HG02678 (cell line): ENCODE data around the gene RNASEH2A.

Source experiments
- ATAC-seq: cut with Tn5 transposase; IDR thresholded peaks from one replicate; pipeline ENCODE4 v1.9.1; 2021; ENCODE audit warnings: mild to moderate bottlenecking, moderate library complexity; ENCODE audit not compliant: unreplicated experiment

RNASEH2A gene

DNA sequence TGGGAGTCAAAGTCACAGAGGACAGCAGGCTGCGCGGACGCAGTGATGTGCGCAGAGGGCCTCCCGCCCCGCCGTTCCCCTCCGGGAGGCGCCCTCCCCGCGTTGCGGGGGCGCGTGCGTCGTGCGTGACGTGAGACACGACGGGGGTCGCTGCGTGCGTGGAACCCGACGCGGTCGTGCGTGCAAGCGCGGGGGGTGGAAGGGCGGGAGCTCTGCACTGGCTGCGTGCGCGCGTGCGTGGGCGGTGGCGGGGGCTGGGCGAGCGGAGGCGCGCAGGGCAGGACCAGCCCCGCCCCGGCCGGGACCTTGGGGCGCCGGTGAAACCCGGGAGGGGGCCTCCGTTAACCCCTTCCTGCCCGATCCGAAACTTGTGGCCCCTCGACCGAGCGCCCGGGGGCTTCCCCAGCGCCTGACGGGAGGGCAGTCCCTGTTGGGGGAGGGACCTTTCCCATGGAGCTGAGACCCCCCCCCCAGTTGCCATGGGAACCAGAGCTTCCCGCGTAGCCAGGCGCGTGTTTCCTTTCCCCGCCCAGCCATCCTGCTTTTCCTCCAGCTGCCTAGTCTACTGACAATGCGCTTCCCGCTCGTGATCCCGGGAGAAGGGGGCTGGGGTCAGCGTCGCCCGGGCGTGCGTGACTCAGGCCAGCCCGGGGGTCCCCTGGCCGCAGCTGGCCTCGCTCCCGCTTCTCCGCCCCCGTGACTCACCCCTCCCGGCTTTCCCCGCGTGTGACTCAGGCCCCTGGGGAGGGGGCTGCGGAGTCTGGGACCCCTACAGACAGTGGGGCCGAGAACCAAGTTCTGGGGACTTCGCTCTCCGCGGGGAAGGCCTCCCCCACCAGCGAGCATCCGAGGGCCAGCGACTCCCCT is 23.7 kb upstream of the RNASEH2A start:
- peak; percentile 49 for ATAC-seq

DNA sequence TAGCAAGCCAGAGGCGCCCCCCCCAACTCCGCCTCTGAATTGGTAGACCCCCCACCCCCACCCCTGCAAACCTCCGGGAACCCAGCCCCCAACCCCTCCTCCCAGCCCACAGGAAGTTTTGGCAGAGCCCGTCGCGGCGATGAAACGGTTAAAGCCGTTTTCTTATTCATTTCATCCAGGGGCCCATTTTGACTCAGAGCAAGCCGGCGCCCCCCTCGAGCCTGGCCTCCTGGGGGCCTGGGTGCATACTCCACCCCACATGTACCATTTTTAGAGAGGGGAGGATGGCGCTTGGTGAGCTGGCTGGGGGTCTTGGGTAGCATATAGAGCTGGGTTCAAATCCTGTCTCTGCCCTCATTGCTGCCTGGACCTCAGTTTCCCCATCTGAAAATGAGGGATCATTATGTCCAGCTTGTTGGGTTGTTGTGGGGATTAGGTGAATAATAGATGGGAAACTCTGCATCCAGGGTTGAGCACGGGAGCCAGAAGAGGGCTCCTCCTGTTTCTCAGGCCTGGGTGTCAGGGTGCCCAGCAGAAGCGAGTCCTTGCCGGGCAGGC is 23.0 kb upstream of the RNASEH2A start:
- ATAC-seq, result no peak

DNA sequence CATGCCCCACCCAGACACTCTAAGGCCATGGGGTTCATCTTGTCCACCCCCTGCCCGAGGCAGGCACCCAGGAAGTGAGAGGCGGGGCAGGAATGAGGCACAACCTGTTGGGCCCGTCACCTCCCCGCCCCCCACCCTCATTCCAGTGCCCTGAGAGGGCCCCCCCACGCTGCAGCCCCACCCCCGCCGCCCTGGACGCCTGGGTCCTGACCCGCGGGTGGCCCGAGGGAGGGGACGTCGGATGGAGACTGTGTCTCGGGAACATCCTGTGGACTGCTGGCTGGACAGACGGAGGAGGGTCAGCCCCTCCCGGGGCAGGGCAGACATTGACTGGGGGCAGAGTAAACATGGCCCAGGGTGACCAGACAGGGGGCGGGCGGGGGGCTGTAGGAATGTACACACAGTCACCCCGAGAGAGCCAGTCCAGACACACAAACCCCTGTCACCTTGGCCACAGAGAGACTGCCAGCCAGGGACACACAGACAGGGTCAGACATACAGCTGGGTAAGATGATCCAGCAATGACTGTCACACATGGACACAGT is 22.5 kb upstream of the RNASEH2A start:
- no peak for ATAC-seq

DNA sequence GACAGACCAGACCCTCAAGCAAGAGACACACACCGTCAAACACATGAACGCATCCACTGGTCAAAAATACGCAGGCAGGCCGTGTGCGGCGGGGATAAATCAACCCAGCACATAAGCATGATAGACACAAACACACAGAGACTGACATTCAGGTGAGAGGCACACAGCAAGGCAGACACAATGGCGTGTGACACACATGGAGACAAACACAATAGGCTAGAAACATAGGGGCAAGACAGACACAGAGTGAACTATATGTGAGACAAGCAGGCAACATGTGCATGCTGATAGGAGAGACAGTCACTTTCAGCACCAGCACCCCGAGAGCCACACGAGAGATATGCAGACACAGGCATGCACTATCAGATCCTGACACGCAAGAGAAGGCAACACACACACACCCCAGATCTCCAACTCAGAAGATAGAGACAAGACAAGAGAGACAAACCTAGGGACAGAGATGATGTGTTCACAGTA is 22.0 kb upstream of the RNASEH2A start:
- no peak for ATAC-seq

DNA sequence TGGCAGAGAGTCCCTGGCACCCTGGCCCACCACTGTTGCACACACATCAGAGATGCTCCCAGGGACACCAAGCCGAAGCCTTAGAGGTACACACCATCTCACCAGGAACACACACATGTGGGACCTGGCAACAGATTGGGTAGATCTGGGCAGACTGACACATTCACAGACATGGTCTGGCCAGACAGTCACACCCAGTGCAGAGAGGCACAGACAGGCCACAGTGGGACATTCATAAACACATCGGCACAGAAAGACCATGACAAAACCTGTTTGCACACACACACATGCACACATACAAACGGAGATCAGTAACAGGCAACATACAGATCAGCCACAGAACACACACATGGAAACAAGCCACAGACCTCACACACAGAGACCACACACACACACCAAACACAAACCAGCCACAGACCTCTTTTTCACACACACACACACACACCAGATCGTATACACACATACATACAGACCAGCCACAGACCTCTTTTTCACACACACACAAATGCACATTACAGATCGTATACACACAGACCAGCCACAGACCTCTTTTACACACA is 21.4 kb upstream of the RNASEH2A start:
- no peak for ATAC-seq

DNA sequence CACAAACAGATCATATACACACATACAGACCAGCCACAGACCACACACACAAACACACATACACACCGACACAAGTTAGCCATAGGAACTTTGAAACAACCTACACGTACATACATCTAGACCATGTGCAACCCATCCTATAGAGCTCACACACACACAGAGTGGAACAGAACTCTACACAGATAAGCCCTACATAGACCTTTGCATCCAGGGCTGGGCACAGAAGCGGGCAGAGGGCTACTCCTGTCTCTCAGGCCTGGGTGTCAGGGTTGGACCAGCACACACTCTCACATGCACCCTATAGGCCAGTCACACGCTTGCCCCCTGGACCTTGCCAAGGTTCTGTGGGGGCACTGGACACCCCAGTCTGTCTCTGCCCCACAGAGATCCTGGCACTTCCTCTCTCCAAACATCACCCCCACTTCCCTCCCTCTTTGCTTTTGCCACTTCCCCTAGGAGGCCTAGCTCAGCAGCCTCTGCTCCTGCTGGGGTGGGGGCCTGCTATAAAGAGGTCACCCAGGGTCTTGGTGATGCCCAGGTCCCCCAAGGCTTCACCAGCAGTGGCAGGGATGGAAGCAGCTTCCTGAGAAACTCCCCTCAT is 20.9 kb upstream of the RNASEH2A start:
- ATAC-seq, result no peak

DNA sequence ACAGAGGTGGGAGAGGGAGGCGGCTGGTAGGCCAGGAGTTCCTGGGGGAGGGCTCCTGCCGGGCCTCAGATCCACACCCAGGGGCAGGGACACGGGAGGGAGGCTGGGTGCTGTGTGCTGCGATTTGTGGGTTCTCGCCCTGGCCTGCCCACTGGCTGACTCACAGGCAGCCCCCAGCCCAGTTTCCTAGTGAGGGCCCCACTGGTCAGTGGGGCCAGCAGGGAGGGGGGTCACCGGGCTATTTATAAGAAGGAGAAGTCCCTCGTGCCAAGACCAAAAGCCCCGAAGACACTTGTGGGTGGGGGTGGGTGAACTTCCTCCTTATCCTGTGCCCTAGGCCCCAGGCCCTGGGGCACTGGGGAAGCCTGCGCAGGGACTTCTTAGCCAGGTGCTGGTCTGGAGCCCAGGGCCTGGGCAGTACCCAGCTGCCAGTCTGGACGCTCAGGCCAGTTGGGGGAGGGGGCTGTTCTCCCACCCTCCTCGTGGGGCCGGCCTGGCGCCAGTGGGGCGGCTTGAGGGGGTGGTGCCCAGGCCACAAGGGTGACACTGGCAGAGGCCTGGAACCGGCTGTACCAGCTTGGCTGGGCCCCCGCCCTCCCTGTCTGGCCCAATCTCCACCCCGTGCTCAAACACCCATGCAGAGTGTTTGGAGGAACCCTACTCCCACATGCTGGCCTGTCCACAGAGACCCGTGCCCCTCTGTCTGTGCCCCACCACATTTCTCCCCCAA is 20.1 kb upstream of the RNASEH2A start:
- ATAC-seq, result no peak

DNA sequence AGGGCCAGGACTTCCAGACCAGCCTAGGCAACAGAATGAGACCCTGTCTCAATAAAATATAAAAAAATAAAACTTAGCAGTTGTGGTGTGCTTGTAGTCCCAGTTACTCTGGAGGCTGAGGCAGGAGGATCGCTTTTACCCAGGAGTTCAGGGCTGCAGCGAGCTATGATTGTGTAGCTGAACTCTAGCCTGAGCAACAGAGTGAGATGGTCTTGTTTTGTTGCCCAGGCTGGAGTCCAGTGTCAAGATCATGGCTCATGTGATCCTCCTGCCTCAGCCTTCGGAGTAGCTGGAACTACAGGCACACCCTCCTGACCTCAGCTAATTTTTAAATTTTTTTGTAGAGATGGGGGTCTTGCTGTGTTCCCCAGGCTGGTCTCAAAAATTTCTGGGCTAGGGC is 19.4 kb upstream of the RNASEH2A start:
- no peak for ATAC-seq

DNA sequence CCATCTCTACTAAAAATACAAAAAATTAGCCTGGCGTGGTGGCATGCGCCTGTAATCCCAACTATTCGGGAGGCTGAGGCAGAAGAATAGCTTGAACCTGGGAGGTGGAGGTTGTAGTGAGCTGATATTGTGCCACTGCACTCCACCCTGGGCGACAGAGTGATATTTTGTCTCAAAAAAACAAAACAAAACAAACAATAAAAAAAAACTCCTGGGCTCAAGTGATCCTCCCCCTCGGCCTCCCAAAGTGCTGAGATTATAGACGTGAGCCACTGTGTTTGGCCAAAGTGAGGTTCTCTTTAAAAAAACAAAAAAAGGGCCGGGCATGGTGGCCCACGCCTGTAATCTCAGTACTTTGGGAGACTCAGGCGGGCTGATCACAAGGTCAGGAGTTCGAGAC is 18.9 kb upstream of the RNASEH2A start:
- ATAC-seq, result no peak

DNA sequence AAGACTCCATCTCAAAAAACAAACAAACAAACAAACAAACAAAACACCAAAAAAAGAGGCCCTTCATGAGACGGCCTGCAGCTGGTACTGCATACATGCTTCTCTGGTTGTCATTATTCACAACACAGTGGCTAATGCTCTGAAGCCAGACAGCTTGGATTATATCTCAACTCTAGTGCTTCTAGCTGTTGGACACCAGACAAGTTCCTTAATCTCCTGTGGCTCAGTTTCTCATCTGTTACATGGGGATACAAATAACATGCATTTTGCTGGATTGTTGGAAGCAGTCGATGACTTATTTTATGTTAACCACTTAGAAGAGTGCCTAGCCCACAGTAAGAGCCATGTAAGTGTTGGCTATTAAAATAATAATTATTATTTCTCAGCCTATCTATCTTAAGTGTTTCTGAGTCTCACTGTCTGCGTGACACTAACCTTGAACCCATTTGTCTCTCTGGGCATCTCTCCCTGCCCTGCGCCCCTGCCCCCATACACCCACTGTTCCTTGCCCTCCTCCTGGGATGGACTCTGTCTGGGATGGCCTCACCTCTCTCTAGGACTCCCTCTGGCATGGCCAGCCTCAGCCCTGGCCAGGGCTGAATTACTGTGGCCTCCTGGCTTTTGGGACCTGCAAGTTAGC is 18.2 kb upstream of the RNASEH2A start:
- no peak for ATAC-seq

DNA sequence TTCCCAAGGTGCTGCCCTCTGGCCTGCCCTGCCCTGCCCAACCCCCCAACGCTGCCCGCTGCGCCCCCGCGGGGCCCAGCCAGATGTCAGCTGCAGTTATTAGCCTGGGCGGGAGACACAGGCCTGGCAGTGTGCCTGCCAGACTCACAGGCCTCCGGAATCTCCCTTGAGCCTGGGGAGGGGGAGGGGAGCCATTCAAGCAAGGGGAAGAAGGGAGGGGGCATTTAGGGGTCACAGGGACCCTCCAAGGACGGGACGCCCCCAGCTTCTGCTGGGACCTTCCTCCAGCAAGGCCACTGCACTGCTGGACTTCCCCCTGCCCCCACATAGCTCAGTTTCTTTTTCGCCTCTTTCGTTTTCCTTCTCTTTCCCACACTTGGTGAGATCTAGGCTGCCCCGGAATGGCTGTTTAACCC is 17.7 kb upstream of the RNASEH2A start:
- no peak for ATAC-seq

DNA sequence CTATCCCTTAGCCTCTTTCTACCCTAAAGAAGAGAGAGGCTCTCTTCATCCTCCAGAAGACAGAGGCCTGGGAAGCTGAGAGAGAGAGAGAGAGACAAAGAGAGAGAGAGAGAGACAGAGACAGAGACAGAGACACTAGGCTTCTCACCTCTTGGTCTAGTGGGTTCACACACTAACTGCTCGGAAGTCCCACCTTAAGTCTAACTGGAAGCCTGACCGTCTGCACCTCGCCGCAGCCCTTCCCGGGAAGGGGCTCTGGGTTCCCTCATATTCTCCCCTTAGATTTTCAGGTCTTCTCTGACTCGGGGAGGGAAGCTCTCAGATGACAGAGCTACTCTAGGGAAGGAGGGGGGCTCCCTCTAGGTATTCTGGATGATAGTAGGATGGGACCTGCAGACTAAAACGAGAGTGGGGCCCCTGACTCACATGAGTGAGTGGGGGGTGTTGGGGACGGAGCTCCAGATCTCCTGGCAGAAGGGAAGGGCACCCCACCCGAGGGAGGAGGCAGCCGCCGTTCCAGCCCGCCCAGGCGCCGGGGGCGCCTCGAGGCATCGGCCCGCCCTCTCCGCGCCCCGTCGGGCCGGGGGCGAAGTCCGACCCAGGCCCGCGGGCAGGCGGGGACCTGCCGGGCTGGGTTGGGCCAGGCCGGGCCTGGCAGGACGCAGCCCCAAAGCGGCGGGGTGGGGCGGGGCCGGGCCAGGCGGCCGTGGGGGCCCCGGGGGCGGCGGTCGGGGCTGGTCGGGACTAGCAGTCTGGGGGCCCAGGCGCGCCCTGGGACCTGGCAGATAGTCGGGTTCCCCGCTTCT is 17.1 kb upstream of the RNASEH2A start:
- no peak for ATAC-seq

DNA sequence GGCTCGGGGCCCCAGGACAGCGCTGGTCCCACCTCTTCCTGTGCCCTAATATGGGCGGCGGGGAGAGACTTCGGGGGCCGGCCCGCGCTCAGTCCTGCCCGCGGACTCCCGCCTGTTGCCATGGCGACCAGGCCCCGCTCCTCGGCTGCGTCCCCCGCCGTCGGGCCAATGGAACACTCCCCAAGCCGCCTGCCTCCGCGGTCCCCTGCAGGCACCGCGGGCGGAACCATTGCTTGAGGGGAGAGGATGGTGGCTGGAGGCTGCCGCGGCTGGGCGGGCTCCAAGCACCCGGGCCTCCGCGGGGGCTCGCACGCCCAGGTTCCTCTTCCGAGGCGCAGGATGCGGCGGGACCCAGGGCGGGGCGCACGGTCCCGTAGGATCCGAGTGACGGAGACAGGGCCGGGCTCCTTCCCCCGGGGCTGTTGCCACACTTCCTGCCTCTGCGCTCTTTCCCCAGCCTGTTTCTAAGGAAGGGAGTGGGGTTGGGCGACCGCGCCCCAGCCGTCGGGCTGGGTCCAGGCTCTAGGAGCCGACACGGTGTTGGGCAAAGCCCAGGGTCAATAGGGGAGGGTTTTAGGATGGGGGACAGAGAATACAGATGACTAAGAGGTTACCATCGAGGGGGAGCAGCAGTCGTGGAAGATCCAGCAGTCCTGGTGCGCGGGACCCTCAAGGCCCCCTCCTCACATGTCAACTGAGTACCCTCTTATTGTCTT is 16.3 kb upstream of the RNASEH2A start:
- ATAC-seq, result peak; percentile 39

DNA sequence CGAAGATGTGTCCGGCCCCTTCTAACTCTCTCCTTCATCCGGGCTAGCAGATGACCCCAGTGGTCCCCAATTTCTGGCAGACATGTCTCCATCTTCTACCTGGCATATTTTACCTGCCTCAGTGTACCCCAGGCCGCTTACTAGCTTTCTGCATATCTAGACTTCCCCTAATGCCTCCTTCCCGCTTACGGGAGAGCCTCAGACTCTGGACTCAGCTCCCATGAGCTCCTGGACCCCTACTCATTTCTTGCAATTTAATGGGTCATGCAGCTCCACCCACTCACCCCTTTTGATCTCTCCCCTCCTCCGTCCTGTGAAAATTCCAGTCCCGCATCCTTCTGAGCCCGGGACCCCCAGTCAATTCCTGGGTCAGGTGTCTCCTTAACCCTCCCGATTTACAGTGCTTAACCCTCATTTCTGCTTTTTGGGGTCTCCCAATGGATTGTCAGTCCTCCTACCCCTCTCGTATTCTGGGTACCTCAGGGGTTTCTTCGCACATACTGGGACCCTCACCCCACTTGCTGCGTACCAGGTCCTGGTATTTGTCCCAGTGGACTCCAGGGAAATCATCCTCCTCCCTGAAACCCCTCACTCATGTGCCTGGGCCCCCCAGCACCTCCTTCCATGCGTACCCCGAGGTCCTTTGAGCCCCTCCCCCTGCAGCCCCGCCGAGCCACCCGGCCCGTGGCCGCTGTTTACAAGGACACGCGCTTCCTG is 15.6 kb upstream of the RNASEH2A start:
- no peak for ATAC-seq

DNA sequence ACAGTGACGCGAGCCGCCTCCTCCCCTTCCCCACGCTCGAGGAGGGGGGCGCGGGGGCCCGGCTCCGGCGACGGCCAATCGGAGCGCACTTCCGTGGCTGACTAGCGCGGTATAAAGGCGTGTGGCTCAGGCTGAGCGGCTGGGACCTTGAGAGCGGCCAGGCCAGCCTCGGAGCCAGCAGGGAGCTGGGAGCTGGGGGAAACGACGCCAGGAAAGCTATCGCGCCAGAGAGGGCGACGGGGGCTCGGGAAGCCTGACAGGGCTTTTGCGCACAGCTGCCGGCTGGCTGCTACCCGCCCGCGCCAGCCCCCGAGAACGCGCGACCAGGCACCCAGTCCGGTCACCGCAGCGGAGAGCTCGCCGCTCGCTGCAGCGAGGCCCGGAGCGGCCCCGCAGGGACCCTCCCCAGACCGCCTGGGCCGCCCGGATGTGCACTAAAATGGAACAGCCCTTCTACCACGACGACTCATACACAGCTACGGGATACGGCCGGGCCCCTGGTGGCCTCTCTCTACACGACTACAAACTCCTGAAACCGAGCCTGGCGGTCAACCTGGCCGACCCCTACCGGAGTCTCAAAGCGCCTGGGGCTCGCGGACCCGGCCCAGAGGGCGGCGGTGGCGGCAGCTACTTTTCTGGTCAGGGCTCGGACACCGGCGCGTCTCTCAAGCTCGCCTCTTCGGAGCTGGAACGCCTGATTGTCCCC is 14.9 kb upstream of the RNASEH2A start, which contains the start of gene JUNB:
Gene JUNB, plus strand, starts transcription at position 142 of the 706 bp plus-strand sequence. Its CDS starts 286 bp downstream, at position 428.
- peak; percentile 32 for ATAC-seq

DNA sequence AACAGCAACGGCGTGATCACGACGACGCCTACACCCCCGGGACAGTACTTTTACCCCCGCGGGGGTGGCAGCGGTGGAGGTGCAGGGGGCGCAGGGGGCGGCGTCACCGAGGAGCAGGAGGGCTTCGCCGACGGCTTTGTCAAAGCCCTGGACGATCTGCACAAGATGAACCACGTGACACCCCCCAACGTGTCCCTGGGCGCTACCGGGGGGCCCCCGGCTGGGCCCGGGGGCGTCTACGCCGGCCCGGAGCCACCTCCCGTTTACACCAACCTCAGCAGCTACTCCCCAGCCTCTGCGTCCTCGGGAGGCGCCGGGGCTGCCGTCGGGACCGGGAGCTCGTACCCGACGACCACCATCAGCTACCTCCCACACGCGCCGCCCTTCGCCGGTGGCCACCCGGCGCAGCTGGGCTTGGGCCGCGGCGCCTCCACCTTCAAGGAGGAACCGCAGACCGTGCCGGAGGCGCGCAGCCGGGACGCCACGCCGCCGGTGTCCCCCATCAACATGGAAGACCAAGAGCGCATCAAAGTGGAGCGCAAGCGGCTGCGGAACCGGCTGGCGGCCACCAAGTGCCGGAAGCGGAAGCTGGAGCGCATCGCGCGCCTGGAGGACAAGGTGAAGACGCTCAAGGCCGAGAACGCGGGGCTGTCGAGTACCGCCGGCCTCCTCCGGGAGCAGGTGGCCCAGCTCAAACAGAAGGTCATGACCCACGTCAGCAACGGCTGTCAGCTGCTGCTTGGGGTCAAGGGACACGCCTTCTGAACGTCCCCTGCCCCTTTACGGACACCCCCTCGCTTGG is 14.1 kb upstream of the RNASEH2A start:
- ATAC-seq, result no peak

DNA sequence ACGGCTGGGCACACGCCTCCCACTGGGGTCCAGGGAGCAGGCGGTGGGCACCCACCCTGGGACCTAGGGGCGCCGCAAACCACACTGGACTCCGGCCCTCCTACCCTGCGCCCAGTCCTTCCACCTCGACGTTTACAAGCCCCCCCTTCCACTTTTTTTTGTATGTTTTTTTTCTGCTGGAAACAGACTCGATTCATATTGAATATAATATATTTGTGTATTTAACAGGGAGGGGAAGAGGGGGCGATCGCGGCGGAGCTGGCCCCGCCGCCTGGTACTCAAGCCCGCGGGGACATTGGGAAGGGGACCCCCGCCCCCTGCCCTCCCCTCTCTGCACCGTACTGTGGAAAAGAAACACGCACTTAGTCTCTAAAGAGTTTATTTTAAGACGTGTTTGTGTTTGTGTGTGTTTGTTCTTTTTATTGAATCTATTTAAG is 13.5 kb upstream of the RNASEH2A start:
- no peak for ATAC-seq
